ENCODE results near the gene RIN3. TPM values are rescaled to one million over a fixed set of nuclear protein-coding genes. Genes with fewer than 3 reads are reported as not detected.

Gene RIN3, protein sequence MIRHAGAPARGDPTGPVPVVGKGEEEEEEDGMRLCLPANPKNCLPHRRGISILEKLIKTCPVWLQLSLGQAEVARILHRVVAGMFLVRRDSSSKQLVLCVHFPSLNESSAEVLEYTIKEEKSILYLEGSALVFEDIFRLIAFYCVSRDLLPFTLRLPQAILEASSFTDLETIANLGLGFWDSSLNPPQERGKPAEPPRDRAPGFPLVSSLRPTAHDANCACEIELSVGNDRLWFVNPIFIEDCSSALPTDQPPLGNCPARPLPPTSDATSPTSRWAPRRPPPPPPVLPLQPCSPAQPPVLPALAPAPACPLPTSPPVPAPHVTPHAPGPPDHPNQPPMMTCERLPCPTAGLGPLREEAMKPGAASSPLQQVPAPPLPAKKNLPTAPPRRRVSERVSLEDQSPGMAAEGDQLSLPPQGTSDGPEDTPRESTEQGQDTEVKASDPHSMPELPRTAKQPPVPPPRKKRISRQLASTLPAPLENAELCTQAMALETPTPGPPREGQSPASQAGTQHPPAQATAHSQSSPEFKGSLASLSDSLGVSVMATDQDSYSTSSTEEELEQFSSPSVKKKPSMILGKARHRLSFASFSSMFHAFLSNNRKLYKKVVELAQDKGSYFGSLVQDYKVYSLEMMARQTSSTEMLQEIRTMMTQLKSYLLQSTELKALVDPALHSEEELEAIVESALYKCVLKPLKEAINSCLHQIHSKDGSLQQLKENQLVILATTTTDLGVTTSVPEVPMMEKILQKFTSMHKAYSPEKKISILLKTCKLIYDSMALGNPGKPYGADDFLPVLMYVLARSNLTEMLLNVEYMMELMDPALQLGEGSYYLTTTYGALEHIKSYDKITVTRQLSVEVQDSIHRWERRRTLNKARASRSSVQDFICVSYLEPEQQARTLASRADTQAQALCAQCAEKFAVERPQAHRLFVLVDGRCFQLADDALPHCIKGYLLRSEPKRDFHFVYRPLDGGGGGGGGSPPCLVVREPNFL
- 32.1 and 33.0 TPM in 2 replicates for total RNA-seq

- intact Hi-C loops (cut with micrococcal nuclease) = no loop called here
Observed at GRCh38 chr14:92513204-92513965, at the start of gene RIN3. RIN3 (plus strand) TSS chr14:92513781; CDS start chr14:92513933, 152 bp downstream.

DNA sequence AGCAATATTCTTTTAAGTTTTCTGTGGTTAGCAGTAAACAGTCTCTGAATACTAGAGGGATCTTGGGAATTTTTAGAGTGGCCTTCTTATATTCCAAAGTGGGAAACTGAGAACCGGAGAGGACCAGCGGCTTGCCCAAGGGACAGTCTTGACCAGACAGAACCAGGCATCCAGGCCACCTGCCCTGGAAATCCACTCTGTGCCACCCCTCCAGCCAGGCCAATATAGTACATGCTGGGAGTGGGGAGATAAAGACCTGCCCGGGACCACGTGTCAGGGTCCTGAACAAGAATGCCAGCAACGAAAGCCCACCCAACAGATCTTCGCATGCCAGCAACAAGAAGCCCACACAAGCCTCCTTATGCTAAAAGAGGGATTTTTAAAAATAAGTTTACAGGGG, 49.4 kb upstream of the RIN3 start:
- intact Hi-C loops (cut with micrococcal nuclease) = no loop called here

- intact Hi-C loops (cut with micrococcal nuclease) = no loop called here
Observed at GRCh38 chr14:92464716-92465115, 48.9 kb upstream of the RIN3 start.

DNA sequence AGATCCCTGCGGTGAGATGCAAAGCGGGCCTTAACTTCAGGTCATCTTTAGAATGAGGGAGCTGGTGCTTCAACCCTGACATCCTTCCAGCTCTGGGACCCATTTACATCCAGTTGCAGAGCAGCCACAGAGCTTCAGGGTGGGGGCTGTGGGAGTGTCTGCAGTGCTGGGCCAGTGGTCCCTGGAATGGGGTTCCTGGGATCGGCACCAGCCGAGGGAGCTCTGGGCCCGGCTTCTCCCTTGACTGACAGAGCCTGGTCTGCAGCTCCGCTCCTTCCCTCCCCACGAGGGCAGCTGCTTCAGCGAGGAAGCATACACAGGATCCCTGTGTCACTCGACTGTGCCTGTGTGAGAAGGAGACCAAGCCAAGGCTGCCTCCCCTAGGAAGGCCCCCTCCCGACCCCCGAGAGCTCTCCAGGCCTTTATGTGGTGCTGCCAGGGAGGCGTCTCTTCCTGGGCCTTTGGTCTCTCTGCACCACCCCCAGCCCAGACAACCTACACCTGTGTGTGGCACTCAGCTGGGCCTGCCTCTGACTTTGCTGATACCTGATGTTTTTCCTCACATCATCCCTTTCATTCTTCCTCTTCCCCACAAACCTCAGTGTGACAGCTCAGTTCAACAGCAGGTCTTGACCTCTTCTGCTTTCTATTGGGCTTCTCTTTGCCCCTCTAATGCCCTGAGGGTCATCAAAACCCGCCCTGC, 48.1 kb upstream of the RIN3 start:
- intact Hi-C loops (cut with micrococcal nuclease) = no loop called here

- intact Hi-C loops (cut with micrococcal nuclease) = no loop called here
Observed at GRCh38 chr14:92466059-92466458, 47.5 kb upstream of the RIN3 start.

DNA sequence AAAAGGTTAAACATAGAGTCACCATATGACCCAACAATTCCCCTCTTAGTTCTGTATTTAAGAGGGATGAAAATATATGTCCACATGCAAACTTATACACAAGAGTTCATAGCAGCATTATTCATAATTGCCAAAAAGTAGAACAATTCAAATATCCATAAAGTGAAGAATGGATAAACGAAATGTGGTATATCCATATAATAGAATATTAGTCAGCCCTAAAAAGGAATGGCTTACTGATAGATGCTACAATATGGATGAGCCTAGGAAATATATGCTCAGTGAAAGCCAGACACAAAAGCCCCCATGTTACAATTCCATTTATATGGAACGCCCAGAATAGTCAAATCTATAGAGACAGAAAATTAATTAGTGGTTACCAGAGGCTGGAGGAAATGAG, 44.1 kb upstream of the RIN3 start:
- intact Hi-C loops (cut with micrococcal nuclease) = no loop called here

DNA sequence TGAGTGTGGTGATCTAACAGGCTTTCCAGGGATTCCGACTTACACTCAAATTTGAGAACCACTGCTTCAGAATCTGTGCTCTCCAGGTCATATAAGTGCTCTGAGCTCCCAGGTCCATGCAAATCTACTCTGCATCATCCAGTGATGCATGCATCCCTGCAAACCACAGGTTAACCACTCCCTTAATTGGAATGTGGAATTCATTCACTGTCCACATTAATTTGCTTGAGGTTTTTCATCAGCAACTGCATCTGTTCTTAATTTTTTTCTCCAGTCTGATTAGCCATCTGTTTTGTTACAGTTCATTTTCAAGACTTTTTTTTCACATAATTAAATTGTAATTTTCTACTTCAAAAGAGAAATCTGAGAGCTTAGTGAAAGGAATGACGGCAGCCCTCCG, 43.4 kb upstream of the RIN3 start:
- intact Hi-C loops (cut with micrococcal nuclease) = no loop called here

DNA sequence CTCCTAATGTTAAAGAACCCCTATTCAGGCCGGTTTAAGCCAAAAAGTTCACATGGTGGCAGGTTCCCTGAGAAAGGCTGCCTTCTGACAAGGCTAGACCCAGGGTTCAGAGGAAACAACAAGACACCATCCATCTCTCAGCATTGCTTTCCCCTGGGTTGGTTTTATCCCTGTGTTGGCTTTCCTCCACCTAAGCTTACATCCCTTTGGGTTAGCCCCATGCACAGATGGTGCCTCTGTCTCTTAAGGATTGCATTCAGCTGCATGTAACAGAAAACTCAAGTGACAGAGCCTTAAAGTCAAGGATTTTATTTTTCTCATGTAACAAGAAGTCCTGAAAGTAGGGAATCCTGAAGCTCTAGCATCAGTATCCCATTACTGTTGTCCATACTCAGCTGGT, 42.8 kb upstream of the RIN3 start:
- intact Hi-C loops (cut with micrococcal nuclease) = no loop called here

DNA sequence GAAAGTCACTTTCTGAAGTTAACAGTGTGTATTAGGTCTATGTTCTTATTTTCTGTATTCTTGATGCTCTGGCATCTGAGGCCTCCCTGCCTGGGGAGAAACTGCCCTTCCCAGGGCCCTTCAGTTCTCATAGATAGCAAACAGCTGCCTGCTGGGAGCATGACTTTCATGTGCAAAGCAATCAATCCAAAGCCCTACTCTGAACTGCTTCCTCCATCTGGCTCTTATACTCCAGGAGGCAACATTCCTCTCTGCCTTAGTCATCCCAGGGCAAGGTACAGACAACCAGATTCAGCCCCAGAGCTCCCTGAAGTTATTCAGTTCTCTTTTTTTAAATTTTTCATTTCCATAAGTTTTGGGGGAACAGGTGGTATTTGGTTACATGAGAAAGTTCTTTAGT, 41.7 kb upstream of the RIN3 start:
- intact Hi-C loops (cut with micrococcal nuclease) = no loop called here

DNA sequence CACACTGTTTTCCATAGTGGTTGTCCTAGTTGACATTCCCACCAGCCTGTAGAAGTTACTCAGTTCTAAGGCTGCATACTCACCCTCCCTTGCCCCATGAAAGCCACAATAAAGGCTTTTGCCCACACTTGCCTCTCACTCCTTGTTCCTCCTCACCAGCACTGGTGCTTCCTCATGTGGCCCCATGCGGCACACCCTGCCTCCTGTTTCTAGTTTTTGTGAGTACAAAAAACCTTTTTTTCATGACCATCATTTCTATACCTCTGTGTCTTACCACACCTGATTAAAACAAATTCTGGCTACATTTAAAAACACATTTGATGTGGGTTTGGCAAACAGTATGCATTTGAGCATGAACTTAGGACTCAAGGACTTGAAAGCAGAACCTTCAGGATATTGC, 40.7 kb upstream of the RIN3 start:
- intact Hi-C loops (cut with micrococcal nuclease) = no loop called here

- intact Hi-C loops (cut with micrococcal nuclease) = no loop called here
Observed at GRCh38 chr14:92473261-92473968, 40.2 kb upstream of the RIN3 start.

GRCh38 chr14:92473969-92474535, 39.5 kb upstream of the RIN3 start:
- intact Hi-C loops (cut with micrococcal nuclease) = no loop called here

GRCh38 chr14:92475037-92475436, 38.5 kb upstream of the RIN3 start:
- intact Hi-C loops (cut with micrococcal nuclease) = no loop called here

DNA sequence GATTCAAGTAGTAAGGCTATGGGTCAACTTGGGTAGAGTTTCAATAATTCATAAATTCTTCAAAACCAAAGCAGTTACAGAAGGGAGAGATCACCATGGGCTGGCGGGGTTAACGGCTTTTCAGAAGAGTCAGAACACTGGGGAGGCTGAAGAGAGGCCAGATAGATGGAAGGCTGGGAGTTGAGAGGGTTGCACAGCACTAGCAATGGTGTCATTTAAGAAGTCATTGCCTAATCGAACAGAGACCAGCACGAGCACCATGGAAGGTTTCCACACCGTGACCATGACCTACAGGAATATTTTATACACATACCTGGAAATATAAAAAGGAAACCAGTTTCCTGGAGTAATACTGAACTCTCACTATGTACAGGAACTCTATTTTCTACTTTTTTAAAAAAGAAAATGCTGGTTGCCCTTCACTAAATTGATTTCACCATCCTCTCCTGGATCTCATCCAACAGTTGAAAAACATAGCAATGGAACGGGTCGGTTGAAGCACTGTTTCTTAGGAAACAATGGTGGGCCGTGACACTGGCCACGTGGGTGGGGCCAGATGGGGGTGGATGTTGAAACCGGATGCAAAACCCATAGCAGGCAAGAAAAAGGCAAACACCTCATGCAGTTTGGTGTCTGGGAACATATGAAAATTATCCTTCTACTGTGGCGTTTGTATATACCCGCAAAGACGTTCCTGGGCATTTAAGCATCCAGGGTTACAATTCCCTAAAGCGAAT, 38.0 kb upstream of the RIN3 start:
- intact Hi-C loops (cut with micrococcal nuclease) = no loop called here

- intact Hi-C loops (cut with micrococcal nuclease) = no loop called here
Observed at GRCh38 chr14:92480856-92481255, 32.7 kb upstream of the RIN3 start.

GRCh38 chr14:92481386-92481785, 32.2 kb upstream of the RIN3 start:
- intact Hi-C loops (cut with micrococcal nuclease) = no loop called here

GRCh38 chr14:92481811-92482555, 31.6 kb upstream of the RIN3 start:
- intact Hi-C loops (cut with micrococcal nuclease) = no loop called here

DNA sequence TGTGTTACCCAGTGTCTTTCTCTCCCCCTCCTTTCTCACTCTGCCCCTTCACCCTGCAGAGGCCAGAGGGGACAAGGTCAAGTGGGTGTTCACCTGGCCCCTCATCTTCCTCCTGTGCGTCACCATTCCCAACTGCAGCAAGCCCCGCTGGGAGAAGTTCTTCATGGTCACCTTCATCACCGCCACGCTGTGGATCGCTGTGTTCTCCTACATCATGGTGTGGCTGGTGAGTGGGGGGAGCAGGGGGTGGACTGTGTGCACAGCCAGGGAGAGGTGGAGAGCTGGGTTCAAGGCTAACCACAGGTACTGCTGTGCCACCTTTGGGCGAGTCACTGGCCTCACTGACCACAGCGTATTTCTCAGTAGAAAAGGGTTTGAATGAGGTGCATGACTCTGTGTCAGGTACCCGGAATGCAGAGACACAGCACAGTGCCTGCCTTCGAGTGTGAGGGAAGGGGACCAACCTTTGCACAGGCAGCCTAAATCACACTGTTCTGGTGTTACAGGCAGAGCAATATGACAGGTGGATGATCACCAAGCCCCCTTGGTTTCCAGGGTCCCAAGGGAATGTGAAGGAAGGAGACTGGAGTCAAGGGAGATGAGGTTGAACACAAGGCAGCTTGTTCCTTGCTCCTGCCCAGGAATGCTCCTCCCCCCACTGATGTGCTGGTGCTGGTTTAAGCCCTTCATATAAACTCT, 30.8 kb upstream of the RIN3 start:
- intact Hi-C loops (cut with micrococcal nuclease) = no loop called here
